GM18870 (cell line): ENCODE results near the gene NTN5.
A peak's percentile ranks its signal among the peaks of the same experiment; 100 is the strongest.
"Not testable (repeated sequence)": the region's sequence is repeated elsewhere in the genome, so short reads cannot be mapped to it uniquely, and the experiment has no call there.

Source experiments
- ATAC-seq: cut with Tn5 transposase; IDR thresholded peaks from one replicate; pipeline ENCODE4 v1.9.1; 2021; ENCODE audit warnings: moderate library complexity; ENCODE audit not compliant: unreplicated experiment

NTN5 gene

GRCh38 chr19:48672994-48673393, at the start of gene NTN5:
Gene NTN5, minus strand, starts transcription at chr19:48673017. Its CDS starts 2,031 bp downstream, at chr19:48670986.
- no peak for ATAC-seq

DNA sequence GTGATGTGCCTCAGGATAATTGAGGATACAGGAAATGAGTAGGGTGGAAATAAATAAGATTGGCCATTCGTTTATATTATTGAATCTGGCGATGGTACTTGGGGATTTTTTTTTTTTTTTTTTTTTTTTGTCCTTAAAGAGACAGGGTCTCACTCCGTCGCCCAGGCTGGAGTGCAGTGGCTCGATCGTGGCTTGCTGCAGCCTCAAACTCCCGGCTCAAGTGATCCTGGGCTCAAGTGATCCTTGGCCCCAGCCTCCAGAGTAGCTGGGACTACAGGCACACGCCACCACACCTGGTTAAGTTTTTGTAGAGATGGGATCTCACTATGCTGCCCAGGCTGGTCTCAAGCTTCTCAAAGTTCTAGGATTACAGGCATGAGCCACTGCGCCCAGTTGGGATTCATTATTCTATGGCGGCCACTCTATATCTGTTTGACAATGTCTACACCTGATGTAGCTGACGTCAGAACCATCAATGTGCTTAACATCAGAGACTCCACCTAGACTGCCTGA, 49.4 kb upstream of the NTN5 start:
- ATAC-seq, result no peak

GRCh38 chr19:48720613-48721296, 47.9 kb upstream of the NTN5 start:
- ATAC-seq, result peak; percentile 76

- peak; percentile 7 for ATAC-seq
These were observed 47.4 kb upstream of the NTN5 start for GRCh38 chr19:48720251-48720612.

- ATAC-seq, result no peak
These were observed 46.7 kb upstream of the NTN5 start, which contains the start of gene MAMSTR for GRCh38 chr19:48719263-48720171. Gene MAMSTR, minus strand, starts transcription at chr19:48719725. Its CDS starts 694 bp downstream, at chr19:48719031.

- no peak for ATAC-seq
These were observed 46.0 kb upstream of the NTN5 start for GRCh38 chr19:48718711-48719231.

GRCh38 chr19:48718106-48718505, 45.3 kb upstream of the NTN5 start:
- ATAC-seq, result not testable (repeated sequence)

GRCh38 chr19:48716562-48717291, 43.9 kb upstream of the NTN5 start:
- no peak for ATAC-seq

DNA sequence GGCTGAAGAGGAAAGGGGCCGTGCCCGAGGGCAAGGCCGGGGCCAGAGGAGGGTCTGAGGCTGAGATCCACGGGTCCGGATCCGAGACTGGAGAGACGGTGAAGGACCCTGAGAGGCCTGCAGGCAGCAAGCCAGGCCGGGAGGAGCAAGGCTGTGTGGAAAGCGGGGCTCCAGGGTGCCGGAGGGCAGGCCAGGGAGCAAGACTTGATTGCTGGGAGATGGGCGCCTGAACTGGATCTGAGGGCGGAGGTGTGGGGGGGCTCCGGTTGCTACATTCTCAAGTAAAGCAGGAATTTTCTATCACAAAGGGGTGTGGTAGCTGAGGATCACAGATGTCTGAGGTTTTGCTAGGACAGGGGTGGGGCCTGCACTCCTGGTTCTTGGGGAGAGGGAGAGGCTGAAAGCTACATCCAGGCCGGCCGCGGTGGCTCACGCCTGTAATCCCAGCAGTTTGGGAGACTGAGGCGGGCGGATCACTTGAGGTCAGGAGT, 42.9 kb upstream of the NTN5 start:
- ATAC-seq, result no peak

GRCh38 chr19:48714759-48715675, 42.2 kb upstream of the NTN5 start:
- no peak for ATAC-seq

GRCh38 chr19:48713864-48714755, 41.3 kb upstream of the NTN5 start:
- peak; percentile 90 for ATAC-seq

GRCh38 chr19:48713041-48713863, 40.4 kb upstream of the NTN5 start:
- ATAC-seq, result no peak

GRCh38 chr19:48711106-48711662, 38.4 kb upstream of the NTN5 start:
- ATAC-seq, result no peak

GRCh38 chr19:48708471-48708870, 35.7 kb upstream of the NTN5 start:
- no peak for ATAC-seq

DNA sequence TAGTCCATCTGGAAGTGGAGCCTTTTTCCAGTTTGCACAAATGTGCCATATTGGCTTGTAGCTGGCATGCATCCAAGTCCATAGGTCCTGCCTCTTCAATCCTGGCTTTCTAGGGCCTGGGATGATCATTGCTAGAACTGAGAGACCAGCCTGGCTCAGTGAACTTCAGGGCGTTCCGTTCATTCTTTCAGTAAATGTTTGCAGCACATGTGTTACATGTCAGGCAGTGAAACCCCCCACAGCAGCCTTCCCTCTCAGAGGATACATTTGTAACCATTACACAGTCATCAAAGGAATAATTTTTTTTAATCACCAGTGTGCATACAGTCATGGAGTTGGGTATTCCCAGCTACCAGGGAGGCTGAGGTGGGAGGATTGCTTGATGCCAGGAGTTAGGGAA, 32.6 kb upstream of the NTN5 start:
- no peak for ATAC-seq

GRCh38 chr19:48703316-48703715, 30.5 kb upstream of the NTN5 start:
- ATAC-seq, result no peak

DNA sequence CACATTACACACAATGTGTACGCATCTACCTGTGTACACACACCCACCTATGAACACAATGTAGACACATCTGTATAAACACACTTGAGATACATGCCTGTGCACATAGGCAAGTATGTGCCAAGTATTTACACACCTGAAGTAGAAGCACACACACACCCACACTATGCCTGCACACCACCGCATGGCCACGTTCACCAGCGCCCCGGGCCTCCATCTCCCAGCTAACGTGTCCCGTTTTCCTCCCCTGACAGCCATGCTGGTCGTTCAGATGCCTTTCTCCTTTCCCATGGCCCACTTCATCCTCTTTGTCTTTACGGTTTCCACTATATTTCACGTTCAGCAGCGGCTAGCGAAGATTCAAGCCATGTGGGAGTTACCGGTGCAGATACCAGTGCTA, 29.9 kb upstream of the NTN5 start:
- ATAC-seq, result no peak

DNA sequence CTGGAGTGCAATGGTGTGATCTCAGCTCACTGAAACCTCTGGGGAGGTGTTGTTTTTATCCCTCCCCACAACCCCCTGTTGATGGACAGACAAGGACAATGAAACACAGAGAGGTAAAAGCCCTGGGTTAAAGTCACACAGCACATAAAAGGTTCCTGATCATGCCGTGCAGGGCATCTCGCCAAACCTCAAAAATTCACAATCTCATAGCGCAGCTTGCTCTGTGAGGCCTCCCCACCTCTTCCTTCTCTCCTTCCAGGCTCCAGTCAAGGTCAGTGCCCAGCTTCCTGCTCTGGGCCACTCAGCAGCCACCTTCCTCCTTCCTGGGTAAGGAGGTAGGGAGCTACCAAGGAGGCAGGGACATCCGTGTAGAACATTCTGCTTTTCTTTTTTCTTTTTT, 25.2 kb upstream of the NTN5 start:
- ATAC-seq, result no peak
